MM.1S (cell line): ENCODE data around the gene WWTR1.

ENCODE experiments used
- EZH2 ChIP-seq: fragments of 300-600 bp; sonication (generic); optimal IDR thresholded peaks from 2 replicates; pipeline ENCODE3; 2017; ENCODE audit warnings: low read depth, mild to moderate bottlenecking, antibody characterized with exemption, low read length, mixed read lengths
- EZH2phosphoT487 ChIP-seq: fragments of 300-600 bp; sonication (generic); IDR thresholded peaks from 2 replicates; pipeline ENCODE4 v1.6.1; 2018; ENCODE audit warnings: antibody characterized with exemption, low read length
- TF ChIP-seq, protein P1 (sequence below): fragments of 300-600 bp; sonication (generic); IDR thresholded peaks from 2 replicates; pipeline ENCODE4 v1.5.1; 2016; ENCODE audit warnings: antibody characterized with exemption, low read length, mixed read lengths

DNA sequence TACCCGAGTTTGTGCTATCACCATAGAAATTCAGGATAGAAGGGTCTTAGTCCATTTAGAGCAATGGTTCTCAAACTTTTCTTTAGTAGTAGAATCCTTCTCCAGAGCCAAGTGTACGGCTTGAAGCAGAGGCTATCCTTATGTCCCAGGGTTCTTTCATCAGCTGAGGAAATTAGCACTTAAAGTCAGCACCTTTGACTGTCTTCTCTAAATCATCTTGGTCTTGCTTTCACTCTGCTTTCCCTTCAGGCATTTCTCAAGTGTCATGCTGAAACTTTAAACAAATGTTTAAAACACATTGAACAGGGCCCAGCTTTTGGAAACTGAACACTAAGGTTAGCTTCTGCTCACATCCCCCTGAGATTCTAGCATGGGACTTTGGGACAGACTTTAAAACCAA is 105.1 kb downstream of the WWTR1 start:
- TF ChIP-seq, protein P1, sequence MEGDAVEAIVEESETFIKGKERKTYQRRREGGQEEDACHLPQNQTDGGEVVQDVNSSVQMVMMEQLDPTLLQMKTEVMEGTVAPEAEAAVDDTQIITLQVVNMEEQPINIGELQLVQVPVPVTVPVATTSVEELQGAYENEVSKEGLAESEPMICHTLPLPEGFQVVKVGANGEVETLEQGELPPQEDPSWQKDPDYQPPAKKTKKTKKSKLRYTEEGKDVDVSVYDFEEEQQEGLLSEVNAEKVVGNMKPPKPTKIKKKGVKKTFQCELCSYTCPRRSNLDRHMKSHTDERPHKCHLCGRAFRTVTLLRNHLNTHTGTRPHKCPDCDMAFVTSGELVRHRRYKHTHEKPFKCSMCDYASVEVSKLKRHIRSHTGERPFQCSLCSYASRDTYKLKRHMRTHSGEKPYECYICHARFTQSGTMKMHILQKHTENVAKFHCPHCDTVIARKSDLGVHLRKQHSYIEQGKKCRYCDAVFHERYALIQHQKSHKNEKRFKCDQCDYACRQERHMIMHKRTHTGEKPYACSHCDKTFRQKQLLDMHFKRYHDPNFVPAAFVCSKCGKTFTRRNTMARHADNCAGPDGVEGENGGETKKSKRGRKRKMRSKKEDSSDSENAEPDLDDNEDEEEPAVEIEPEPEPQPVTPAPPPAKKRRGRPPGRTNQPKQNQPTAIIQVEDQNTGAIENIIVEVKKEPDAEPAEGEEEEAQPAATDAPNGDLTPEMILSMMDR: no peak
- TF ChIP-seq EZH2phosphoT487: no peak
- no peak for TF ChIP-seq EZH2
